PC-9 (cell line): ENCODE results near the gene TXNDC8.

Experiments used
- EZH2 ChIP-seq: fragments of 200-600 bp; sonication (generic); IDR thresholded peaks from 2 replicates; pipeline ENCODE4 v1.8.0; 2017; ENCODE audit warnings: antibody characterized with exemption, low read depth
- TF ChIP-seq, protein P1 (sequence below): fragments of 200-600 bp; sonication (generic); conservative IDR thresholded peaks from 2 replicates; pipeline ENCODE4 v1.6.1; 2017; ENCODE audit warnings: mixed run types, antibody characterized with exemption, mild to moderate bottlenecking, moderate library complexity

DNA sequence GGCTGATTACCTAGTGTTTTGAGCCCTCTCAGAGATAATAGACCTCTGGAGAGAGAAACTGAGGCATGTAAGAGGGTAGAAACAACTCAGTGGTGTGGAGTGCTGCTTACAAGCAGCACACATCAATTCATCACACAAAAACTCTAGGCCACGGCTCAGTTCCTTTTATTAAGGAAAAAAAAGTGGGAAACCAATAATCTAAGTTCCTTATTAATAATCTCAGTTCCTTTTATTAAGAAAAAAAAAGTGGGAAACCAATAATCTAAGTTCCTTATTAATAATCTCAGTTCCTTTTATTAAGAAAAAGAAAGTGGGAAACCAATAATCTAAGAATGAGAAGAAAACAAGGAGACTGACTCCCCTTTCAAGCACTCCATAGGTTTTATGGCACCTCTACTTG lies 28.0 kb downstream of the TXNDC8 start:
- TF ChIP-seq, protein P1, sequence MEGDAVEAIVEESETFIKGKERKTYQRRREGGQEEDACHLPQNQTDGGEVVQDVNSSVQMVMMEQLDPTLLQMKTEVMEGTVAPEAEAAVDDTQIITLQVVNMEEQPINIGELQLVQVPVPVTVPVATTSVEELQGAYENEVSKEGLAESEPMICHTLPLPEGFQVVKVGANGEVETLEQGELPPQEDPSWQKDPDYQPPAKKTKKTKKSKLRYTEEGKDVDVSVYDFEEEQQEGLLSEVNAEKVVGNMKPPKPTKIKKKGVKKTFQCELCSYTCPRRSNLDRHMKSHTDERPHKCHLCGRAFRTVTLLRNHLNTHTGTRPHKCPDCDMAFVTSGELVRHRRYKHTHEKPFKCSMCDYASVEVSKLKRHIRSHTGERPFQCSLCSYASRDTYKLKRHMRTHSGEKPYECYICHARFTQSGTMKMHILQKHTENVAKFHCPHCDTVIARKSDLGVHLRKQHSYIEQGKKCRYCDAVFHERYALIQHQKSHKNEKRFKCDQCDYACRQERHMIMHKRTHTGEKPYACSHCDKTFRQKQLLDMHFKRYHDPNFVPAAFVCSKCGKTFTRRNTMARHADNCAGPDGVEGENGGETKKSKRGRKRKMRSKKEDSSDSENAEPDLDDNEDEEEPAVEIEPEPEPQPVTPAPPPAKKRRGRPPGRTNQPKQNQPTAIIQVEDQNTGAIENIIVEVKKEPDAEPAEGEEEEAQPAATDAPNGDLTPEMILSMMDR = no peak
- TF ChIP-seq EZH2 = no peak
